ENCODE results near the gene APBB1IP.

DNA sequence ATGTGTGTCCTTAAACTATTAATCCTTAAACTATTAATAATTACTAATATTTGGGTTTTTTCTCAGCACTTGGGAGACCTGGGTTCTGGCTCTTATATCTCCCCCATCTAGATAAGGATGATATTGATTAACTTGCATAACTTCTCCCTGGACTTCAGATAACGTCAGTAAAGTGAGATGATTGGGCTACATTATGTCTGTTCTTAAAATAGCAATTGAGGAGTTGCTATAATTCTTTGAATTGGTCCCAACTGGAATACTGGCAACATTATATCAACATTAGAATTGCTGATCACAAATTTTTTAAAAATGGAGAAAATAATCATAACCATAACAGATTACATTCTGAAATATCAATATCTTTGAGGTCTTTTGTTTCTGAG, 1.9 kb downstream of the APBB1IP start:
- TF ChIP-seq, protein P1, sequence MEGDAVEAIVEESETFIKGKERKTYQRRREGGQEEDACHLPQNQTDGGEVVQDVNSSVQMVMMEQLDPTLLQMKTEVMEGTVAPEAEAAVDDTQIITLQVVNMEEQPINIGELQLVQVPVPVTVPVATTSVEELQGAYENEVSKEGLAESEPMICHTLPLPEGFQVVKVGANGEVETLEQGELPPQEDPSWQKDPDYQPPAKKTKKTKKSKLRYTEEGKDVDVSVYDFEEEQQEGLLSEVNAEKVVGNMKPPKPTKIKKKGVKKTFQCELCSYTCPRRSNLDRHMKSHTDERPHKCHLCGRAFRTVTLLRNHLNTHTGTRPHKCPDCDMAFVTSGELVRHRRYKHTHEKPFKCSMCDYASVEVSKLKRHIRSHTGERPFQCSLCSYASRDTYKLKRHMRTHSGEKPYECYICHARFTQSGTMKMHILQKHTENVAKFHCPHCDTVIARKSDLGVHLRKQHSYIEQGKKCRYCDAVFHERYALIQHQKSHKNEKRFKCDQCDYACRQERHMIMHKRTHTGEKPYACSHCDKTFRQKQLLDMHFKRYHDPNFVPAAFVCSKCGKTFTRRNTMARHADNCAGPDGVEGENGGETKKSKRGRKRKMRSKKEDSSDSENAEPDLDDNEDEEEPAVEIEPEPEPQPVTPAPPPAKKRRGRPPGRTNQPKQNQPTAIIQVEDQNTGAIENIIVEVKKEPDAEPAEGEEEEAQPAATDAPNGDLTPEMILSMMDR (IDR thresholded peaks at IDR 0.05; ENCODE audit: extremely low read depth in 1 of 2, insufficient read depth in 1 of 2, low read depth in 1 of 2, low read length in 2 of 2), result no peak
- TF ChIP-seq POLR2AphosphoS5 (IDR thresholded peaks at IDR 0.05; ENCODE audit: insufficient read depth, low read depth, low read length) (no peak), POLR2A (IDR thresholded peaks at IDR 0.05; ENCODE audit: low read depth, low read length) (no peak), EZH2 (IDR thresholded peaks at IDR 0.05; ENCODE audit: borderline replicate concordance, low read depth, low read length, severe bottlenecking) (no peak), FOS (IDR thresholded peaks at IDR 0.05; ENCODE audit: borderline replicate concordance, insufficient read depth, low read length) (no peak), MYC (IDR thresholded peaks at IDR 0.05; ENCODE audit: low read depth, low read length) (no peak)
- TF ChIP-seq, protein P2, sequence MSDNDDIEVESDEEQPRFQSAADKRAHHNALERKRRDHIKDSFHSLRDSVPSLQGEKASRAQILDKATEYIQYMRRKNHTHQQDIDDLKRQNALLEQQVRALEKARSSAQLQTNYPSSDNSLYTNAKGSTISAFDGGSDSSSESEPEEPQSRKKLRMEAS (IDR thresholded peaks at IDR 0.05; ENCODE audit: insufficient read depth, insufficient read length), result no peak
